Uterus (tissue), 2 donors: ENCODE results near the gene RUBCNL.

ENCODE experiments used
- POLR2A ChIP-seq, 2 donors: fragments of 450-650 bp; IDR thresholded peaks; one replicate each; pipeline ENCODE4 v1.6.1; 2016; ENCODE audit warnings: antibody characterized with exemption in 2 of 2, mild to moderate bottlenecking in 1 of 2, moderate library complexity in 1 of 2
- TF ChIP-seq, protein P1 (sequence below), 4 experiments: fragments of 200-600 bp in 2 of 4; fragments of 450-650 bp in 2 of 4; sonication (generic) in 2 of 4; IDR thresholded peaks; one replicate each; pipeline ENCODE4 v1.5.1; 2016 to 2019; ENCODE audit warnings: antibody characterized with exemption in 4 of 4, mild to moderate bottlenecking in 2 of 4, moderate library complexity in 1 of 4

DNA sequence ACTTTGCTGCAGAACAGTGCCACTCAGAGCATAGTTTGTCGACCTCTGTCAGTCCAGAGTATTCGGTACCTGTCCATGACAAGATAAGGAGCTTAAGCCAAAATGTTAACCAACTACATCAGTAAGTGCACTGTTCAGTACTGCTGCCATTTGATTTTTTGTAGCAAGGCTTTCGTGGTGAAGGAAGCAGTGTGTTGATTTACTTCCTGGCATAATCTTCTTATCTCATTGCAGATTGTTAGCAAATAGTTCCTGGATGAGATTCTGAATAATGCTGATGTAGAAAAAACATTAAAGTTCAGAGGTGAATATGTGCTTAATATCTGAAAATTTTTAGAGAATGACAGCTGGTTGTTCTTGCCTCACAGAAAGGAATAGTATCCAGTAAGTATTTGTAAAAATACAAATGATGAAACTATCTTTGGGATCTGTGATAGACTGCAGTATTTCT, 89.7 kb downstream of the RUBCNL start:
- TF ChIP-seq POLR2A (IDR thresholded peaks at IDR 0.05), result no peak
- TF ChIP-seq, protein P1, sequence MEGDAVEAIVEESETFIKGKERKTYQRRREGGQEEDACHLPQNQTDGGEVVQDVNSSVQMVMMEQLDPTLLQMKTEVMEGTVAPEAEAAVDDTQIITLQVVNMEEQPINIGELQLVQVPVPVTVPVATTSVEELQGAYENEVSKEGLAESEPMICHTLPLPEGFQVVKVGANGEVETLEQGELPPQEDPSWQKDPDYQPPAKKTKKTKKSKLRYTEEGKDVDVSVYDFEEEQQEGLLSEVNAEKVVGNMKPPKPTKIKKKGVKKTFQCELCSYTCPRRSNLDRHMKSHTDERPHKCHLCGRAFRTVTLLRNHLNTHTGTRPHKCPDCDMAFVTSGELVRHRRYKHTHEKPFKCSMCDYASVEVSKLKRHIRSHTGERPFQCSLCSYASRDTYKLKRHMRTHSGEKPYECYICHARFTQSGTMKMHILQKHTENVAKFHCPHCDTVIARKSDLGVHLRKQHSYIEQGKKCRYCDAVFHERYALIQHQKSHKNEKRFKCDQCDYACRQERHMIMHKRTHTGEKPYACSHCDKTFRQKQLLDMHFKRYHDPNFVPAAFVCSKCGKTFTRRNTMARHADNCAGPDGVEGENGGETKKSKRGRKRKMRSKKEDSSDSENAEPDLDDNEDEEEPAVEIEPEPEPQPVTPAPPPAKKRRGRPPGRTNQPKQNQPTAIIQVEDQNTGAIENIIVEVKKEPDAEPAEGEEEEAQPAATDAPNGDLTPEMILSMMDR (IDR thresholded peaks at IDR 0.05), result no peak
